ENCODE results near the gene SP3.

SP3 gene

GRCh38 chr2:173966274-173967098, 1.3 kb upstream of the SP3 start:
- DNase-seq = no peak

GRCh38 chr2:173964565-173965371, 405 bp downstream of the SP3 start:
- DNase-seq = peak in 13 of 14 donors; percentile 9 to 91 (median 85)

GRCh38 chr2:173963817-173964564, 1.2 kb downstream of the SP3 start:
- DNase-seq = peak; percentile 38 to 94 (median 90)

- DNase-seq = peak in 5 of 14 donors; percentile 37 to 83 (median 71)
These were observed 1.8 kb downstream of the SP3 start for GRCh38 chr2:173963323-173963816.

GRCh38 chr2:173962583-173963110, 2.5 kb downstream of the SP3 start:
- DNase-seq = no peak

GRCh38 chr2:173962031-173962430, 3.1 kb downstream of the SP3 start:
- no peak for DNase-seq

GRCh38 chr2:173961346-173961705, 3.8 kb downstream of the SP3 start:
- no peak for DNase-seq

GRCh38 chr2:173959909-173960308, 5.3 kb downstream of the SP3 start:
- DNase-seq = no peak

- DNase-seq = no peak
These were observed 5.8 kb downstream of the SP3 start for GRCh38 chr2:173959358-173959884.

- DNase-seq = no peak
These were observed 6.9 kb downstream of the SP3 start for GRCh38 chr2:173958198-173958846.

- DNase-seq = no peak
These were observed 7.7 kb downstream of the SP3 start for GRCh38 chr2:173957517-173957916.

- DNase-seq = no peak
These were observed 8.7 kb downstream of the SP3 start for GRCh38 chr2:173956454-173956853.

GRCh38 chr2:173955867-173956266, 9.3 kb downstream of the SP3 start:
- DNase-seq = no peak

GRCh38 chr2:173955004-173955403, 10.2 kb downstream of the SP3 start:
- no peak for DNase-seq

GRCh38 chr2:173953047-173953424, 12.1 kb downstream of the SP3 start:
- no peak for DNase-seq

- DNase-seq = no peak
These were observed 12.7 kb downstream of the SP3 start for GRCh38 chr2:173952267-173953046.

- DNase-seq = no peak
These were observed 16.3 kb downstream of the SP3 start for GRCh38 chr2:173948842-173949241.

GRCh38 chr2:173948198-173948597, 17.0 kb downstream of the SP3 start:
- no peak for DNase-seq

GRCh38 chr2:173947131-173947530, 18.0 kb downstream of the SP3 start:
- no peak for DNase-seq

- no peak for DNase-seq
These were observed 21.4 kb downstream of the SP3 start for GRCh38 chr2:173943738-173944137.
